Muscle of leg (tissue), 11 donors: ENCODE measurements around the gene MANEAL. TPM values are rescaled to one million over a fixed set of nuclear protein-coding genes. Genes with fewer than 3 reads are reported as not detected.

Experiments used
- DNase-seq: peaks from one replicate; pipeline ENCODE4 v3.0.0; 2013
- H3K27ac ChIP-seq: one replicate; pipeline ENCODE4 v1.5.1; 2013; ENCODE audit warnings: mild to moderate bottlenecking, low read length, control low read depth
- H3K27me3 ChIP-seq: one replicate; pipeline ENCODE4 v1.6.1; 2013; ENCODE audit warnings: low read length; ENCODE audit not compliant: control insufficient read depth, insufficient read depth
- H3K36me3 ChIP-seq: one replicate; pipeline ENCODE4 v1.6.1; 2013; ENCODE audit warnings: low read length; ENCODE audit not compliant: control insufficient read depth, insufficient read depth
- H3K4me1 ChIP-seq: one replicate; pipeline ENCODE4 v1.6.1; 2013; ENCODE audit warnings: low read length; ENCODE audit not compliant: control insufficient read depth, insufficient read depth
- H3K4me3 ChIP-seq: one replicate; pipeline ENCODE4 v1.5.1; 2013; ENCODE audit warnings: low read length, control low read depth
- H3K9me3 ChIP-seq: replicated peaks from 2 replicates; pipeline ENCODE4 v1.6.1; 2013; ENCODE audit warnings: low read depth, low read length; ENCODE audit not compliant: control insufficient read depth
- WGBS: methylation state at CpG from one replicate; pipeline ENCODE4 v1.1.5; 2013; ENCODE audit warnings: missing lambda C conversion rate; ENCODE audit not compliant: insufficient coverage; 5-methylcytosine and 5-hydroxymethylcytosine counted together
- polyA plus RNA-seq, 8 donors: library from polyadenylated mRNA; unstranded; fragments of 120-200 nt; gene quantifications; one replicate each; pipeline versions ENCODE4 v1.2.1 to v1.2.3, GENCODE V29; 2013; ENCODE audit warnings: inconsistent platforms in 1 of 8, low replicate concordance in 1 of 8; ENCODE audit not compliant: insufficient read length in 8 of 8, insufficient read depth in 1 of 8
- total RNA-seq: library from RNA; stranded (reverse); fragments of 120-200 nt; gene quantifications from one replicate; pipeline ENCODE4 v1.2.4, GENCODE V29; 2013

MANEAL gene
- total and polyA plus RNA-seq, 9 donors = 2.0 to 3.7 (median 2.7) TPM

GRCh38 chr1:37808369-37809319 lies 15.0 kb downstream of the MANEAL start:
- peak overlapping the region; percentile 94 for H3K27ac ChIP-seq
- WGBS = under 1% methylated on average over 40 of the region's 54 CpGs
- peaks cover 39% of the 10 kb centered on the region for H3K36me3 ChIP-seq

GRCh38 chr1:37809942-37810341 lies 16.3 kb downstream of the MANEAL start:
- Histone ChIP-seq H3K4me3 (no peak overlapping the region), H3K36me3 (peaks cover 27% of the 10 kb centered on the region), H3K4me1 (peaks cover 22% of the 10 kb centered on the region), H3K27ac (no peak overlapping the region), H3K27me3 (no peaks in the 10 kb centered on the region), H3K9me3 (no peaks in the 10 kb centered on the region)
- 20% methylated on average over 1 of the region's 2 CpGs for WGBS
- DNase-seq = no peak

More at GRCh38 chr1:37808369-37809319, 15.0 kb downstream of the MANEAL start:
- H3K4me3 ChIP-seq = peak overlapping the region; percentile 72
- no peaks in the 10 kb centered on the region for H3K27me3 ChIP-seq
- no peaks in the 10 kb centered on the region for H3K9me3 ChIP-seq
- H3K4me1 ChIP-seq = peaks cover 22% of the 10 kb centered on the region
- peak; percentile 88 for DNase-seq

- peak; percentile 83 for DNase-seq
- 10% methylated on average over 2 of the region's 7 CpGs for WGBS
- Histone ChIP-seq H3K4me3 (no peak overlapping the region), H3K27ac (no peak overlapping the region), H3K27me3 (no peaks in the 10 kb centered on the region), H3K36me3 (peaks cover 28% of the 10 kb centered on the region), H3K4me1 (peaks cover 22% of the 10 kb centered on the region), H3K9me3 (no peaks in the 10 kb centered on the region)
Measured at GRCh38 chr1:37811027-37811655, 17.5 kb downstream of the MANEAL start.

- H3K27me3 ChIP-seq = no peaks in the 10 kb centered on the region
- no CpG with 5 or more reads among the region's 2 CpGs for WGBS
- no peaks in the 10 kb centered on the region for H3K9me3 ChIP-seq
- H3K4me3 ChIP-seq = no peak overlapping the region
- peaks cover 12% of the 10 kb centered on the region for H3K4me1 ChIP-seq
- H3K27ac ChIP-seq = peak overlapping the region; percentile 7
- H3K36me3 ChIP-seq = peaks cover 35% of the 10 kb centered on the region
- peak; percentile 69 for DNase-seq
Measured at GRCh38 chr1:37813529-37814145, 20.0 kb downstream of the MANEAL start.

- H3K27ac ChIP-seq = peak overlapping the region; percentile 7
- WGBS = 68% methylated on average over 7 of the region's 7 CpGs
- no peak overlapping the region for H3K4me3 ChIP-seq
- H3K27me3 ChIP-seq = no peaks in the 10 kb centered on the region
- H3K4me1 ChIP-seq = peaks cover 6% of the 10 kb centered on the region
- no peaks in the 10 kb centered on the region for H3K9me3 ChIP-seq
- H3K36me3 ChIP-seq = peaks cover 40% of the 10 kb centered on the region
- DNase-seq = peak; percentile 61
Measured at GRCh38 chr1:37814252-37814651, 20.6 kb downstream of the MANEAL start.

- no peak overlapping the region for H3K4me3 ChIP-seq
- no peaks in the 10 kb centered on the region for H3K27me3 ChIP-seq
- H3K36me3 ChIP-seq = peaks cover 51% of the 10 kb centered on the region
- DNase-seq = no peak
- H3K9me3 ChIP-seq = no peaks in the 10 kb centered on the region
- H3K4me1 ChIP-seq = no peaks in the 10 kb centered on the region
- WGBS = 33% methylated on average over 2 of the region's 2 CpGs
- H3K27ac ChIP-seq = no peak overlapping the region
Measured at GRCh38 chr1:37817481-37817880, 23.8 kb downstream of the MANEAL start.

- H3K27ac ChIP-seq = no peak overlapping the region
- H3K4me3 ChIP-seq = no peak overlapping the region
- H3K27me3 ChIP-seq = no peaks in the 10 kb centered on the region
- no peaks in the 10 kb centered on the region for H3K9me3 ChIP-seq
- H3K36me3 ChIP-seq = peaks cover 41% of the 10 kb centered on the region
- DNase-seq = no peak
- no peaks in the 10 kb centered on the region for H3K4me1 ChIP-seq
- WGBS = 83% methylated on average over 2 of the region's 2 CpGs
Measured at GRCh38 chr1:37821481-37821880, 27.8 kb downstream of the MANEAL start.

GRCh38 chr1:37822906-37823815 lies 29.5 kb downstream of the MANEAL start:
- no peaks in the 10 kb centered on the region for H3K4me1 ChIP-seq
- no peaks in the 10 kb centered on the region for H3K9me3 ChIP-seq
- H3K4me3 ChIP-seq = no peak overlapping the region
- DNase-seq = no peak
- H3K36me3 ChIP-seq = peaks cover 32% of the 10 kb centered on the region
- H3K27ac ChIP-seq = no peak overlapping the region
- WGBS = 93% methylated on average over 3 of the region's 9 CpGs
- no peaks in the 10 kb centered on the region for H3K27me3 ChIP-seq

- H3K27me3 ChIP-seq = no peaks in the 10 kb centered on the region
- no peaks in the 10 kb centered on the region for H3K4me1 ChIP-seq
- H3K27ac ChIP-seq = no peak overlapping the region
- peaks cover 31% of the 10 kb centered on the region for H3K36me3 ChIP-seq
- no peaks in the 10 kb centered on the region for H3K9me3 ChIP-seq
- WGBS = no CpG with 5 or more reads among the region's 2 CpGs
- DNase-seq = no peak
- no peak overlapping the region for H3K4me3 ChIP-seq
Measured at GRCh38 chr1:37824001-37824400, 30.4 kb downstream of the MANEAL start.
